ENCODE results near the gene PKIG. TPM values are rescaled to one million over a fixed set of nuclear protein-coding genes. Genes with fewer than 3 reads are reported as not detected.

Gene PKIG
- total and polyA plus RNA-seq, 9 of the 15 experiments (the other 6 are each of a cell fraction or from before 2014, with no cell fraction given), result 0.13 to 7.0 (median 4.7) TPM

DNA sequence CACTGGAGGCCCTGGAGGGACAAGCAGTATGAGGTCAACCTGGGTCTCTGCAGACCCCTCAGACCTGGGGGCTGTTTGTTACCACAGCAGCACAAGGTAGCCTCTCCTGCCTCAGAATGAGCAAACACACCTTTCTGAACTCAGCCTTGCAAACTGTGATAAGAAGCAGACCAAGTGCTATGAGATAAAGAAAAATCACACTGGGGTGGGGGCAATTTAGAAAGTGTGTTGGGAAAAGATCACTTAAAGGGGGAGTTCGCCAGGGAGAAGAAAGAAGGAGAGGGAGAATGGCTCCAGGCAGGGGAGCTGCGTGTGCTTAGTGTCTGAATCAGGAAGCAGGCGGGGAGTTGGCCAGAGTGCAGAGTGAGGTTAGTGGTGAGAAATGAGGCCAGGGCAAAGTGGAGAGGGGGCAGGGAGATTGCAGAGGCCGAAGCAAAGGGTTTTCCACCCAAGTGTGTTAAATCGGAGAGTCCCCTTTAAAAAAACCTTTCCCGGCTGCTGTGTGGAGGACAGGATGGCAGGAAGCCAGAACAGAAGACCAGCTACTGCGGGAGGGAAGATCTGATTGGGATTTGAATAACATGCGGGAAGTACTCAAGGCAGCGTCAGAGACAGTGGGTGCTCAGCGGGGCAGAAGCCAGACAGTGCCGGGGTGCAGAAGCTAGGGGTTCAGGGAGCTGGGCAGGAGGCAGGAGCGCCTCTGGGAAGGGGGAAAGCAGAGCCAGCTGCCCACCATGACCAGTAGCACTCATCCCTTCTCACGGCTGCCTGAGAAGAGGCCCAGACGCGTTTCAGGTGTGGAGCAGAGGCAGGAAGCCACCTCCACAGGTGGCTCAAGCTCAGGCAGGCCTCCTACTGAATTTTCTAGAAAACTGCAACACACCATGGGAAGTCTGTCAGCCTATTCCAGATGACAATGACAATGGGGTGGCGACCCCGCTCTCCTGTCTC is 60.1 kb downstream of the PKIG start (continued):
- TF ChIP-seq, protein P1, sequence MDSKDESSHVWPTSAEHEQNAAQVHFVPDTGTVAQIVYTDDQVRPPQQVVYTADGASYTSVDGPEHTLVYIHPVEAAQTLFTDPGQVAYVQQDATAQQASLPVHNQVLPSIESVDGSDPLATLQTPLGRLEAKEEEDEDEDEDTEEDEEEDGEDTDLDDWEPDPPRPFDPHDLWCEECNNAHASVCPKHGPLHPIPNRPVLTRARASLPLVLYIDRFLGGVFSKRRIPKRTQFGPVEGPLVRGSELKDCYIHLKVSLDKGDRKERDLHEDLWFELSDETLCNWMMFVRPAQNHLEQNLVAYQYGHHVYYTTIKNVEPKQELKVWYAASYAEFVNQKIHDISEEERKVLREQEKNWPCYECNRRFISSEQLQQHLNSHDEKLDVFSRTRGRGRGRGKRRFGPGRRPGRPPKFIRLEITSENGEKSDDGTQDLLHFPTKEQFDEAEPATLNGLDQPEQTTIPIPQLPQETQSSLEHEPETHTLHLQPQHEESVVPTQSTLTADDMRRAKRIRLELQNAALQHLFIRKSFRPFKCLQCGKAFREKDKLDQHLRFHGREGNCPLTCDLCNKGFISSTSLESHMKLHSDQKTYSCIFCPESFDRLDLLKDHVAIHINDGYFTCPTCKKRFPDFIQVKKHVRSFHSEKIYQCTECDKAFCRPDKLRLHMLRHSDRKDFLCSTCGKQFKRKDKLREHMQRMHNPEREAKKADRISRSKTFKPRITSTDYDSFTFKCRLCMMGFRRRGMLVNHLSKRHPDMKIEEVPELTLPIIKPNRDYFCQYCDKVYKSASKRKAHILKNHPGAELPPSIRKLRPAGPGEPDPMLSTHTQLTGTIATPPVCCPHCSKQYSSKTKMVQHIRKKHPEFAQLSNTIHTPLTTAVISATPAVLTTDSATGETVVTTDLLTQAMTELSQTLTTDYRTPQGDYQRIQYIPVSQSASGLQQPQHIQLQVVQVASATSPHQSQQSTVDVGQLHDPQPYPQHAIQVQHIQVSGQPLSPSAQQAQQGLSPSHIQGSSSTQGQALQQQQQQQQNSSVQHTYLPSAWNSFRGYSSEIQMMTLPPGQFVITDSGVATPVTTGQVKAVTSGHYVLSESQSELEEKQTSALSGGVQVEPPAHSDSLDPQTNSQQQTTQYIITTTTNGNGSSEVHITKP (IDR thresholded peaks at IDR 0.05; ENCODE audit: partially characterized antibody), result peak; percentile 72
- TF ChIP-seq KDM1A (IDR thresholded peaks at IDR 0.05) (0 out of 4 replicates have a peak, but pooled peaks of 1 of the 2 experiments have one; percentile 12), KLF16 (IDR thresholded peaks at IDR 0.05) (0 out of 2 replicates have a peak, but pooled peaks have one; percentile 9), ATF7 (IDR thresholded peaks at IDR 0.05) (0 out of 2 replicates have a peak, but pooled peaks have one; percentile 19)

DNA sequence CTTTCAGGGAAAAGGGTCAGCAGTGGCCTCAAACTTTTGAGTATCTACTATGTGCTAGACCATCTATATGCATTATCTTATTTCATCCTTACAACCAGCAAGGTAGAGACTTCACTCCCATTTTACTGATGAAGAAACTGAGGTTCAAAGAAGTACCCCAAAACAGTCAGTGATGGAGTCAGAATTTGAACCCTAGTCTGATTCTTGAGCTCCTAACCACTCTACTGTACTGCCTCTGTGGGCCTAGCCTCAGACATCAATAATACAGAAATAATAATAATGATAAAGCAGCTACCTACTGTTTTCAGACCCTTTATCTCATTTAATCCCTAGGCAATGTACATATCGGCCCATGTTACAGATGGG is 60.8 kb downstream of the PKIG start:
- WGBS (ENCODE audit: insufficient coverage, low coverage, missing lambda C conversion rate), result 69% methylated on average over 1 of the region's 1 CpG
- H3K9ac ChIP-seq (ENCODE audit: insufficient read depth in 1 of 2, low read depth in 2 of 2, low read length in 2 of 2), result 0 out of 4 replicates have a peak overlapping the region, but pooled peaks of 1 of the 2 experiments have one; percentile 32
- in situ Hi-C loops (cut with MboI), result no loop called here
- H4K20me1 ChIP-seq (replicated peaks; ENCODE audit: control insufficient read depth, insufficient read depth, low read length), result no peaks in the 10 kb centered on the region; the same call in 1 of the 2 replicates
- ATAC-seq (no peak), FAIRE-seq (no peak), DNase-seq (ENCODE audit: extremely low read depth in 1 of 4, low spot score in 3 of 4) (no peak)
- intact Hi-C loops (cut with micrococcal nuclease), result no loop called here
- ChIA-PET POLR2A (no interaction called here), CTCF (ENCODE audit: low intra/inter-chr PET ratio) (no interaction called here)
- no peak overlapping the region for H3K4me3 ChIP-seq
- no TSS peak for BruUV-seq (replicated peaks)
- H3K9me1 ChIP-seq (ENCODE audit: control insufficient read depth, insufficient read depth, low read length), result no peaks in the 10 kb centered on the region
- TF ChIP-seq, protein P2, sequence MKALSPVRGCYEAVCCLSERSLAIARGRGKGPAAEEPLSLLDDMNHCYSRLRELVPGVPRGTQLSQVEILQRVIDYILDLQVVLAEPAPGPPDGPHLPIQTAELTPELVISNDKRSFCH (CRISPR knock-in tag; IDR thresholded peaks at IDR 0.05), result no peak
- TF ChIP-seq, protein P2 (tag; IDR thresholded peaks at IDR 0.05), result no peak
- TF ChIP-seq CREBBP (IDR thresholded peaks at IDR 0.05; ENCODE audit: low read depth, low read length) (no peak), ADNP (tag; IDR thresholded peaks at IDR 0.05) (peak; percentile 29; the same call in 1 of the 2 replicates), MTA1 (IDR thresholded peaks at IDR 0.05; ENCODE audit: borderline replicate concordance) (no peak), RBM25 (IDR thresholded peaks at IDR 0.05; ENCODE audit: low read depth, low read length, severe bottlenecking) (peak; percentile 85), KLF1 (tag; IDR thresholded peaks at IDR 0.05) (no peak), BCOR (IDR thresholded peaks at IDR 0.05) (peak; percentile 44), TARDBP (IDR thresholded peaks at IDR 0.05) (no peak)
- TF ChIP-seq, protein P3, sequence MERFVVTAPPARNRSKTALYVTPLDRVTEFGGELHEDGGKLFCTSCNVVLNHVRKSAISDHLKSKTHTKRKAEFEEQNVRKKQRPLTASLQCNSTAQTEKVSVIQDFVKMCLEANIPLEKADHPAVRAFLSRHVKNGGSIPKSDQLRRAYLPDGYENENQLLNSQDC (CRISPR knock-in tag; IDR thresholded peaks at IDR 0.05), result no peak
- H3K9me3 ChIP-seq (replicated peaks; ENCODE audit: control insufficient read depth, insufficient read depth, low read depth, low read length), result no peaks in the 10 kb centered on the region
- peaks cover 12 to 16% of the 10 kb centered on the region in 2 experiments for H3K4me1 ChIP-seq (replicated peaks in 1 of 2; ENCODE audit: control insufficient read depth in 2 of 2, insufficient read depth in 2 of 2, low read length in 2 of 2)
- H3K79me2 ChIP-seq (ENCODE audit: control insufficient read depth, insufficient read depth, low read length), result no peaks in the 10 kb centered on the region
- H3K4me2 ChIP-seq (ENCODE audit: insufficient read depth, low read length), result no peak overlapping the region
- no peak overlapping the region for H2AFZ ChIP-seq (ENCODE audit: low read depth, low read length)
- no peak overlapping the region for H3K27ac ChIP-seq (ENCODE audit: extremely low read depth, low read depth, low read length)
- H3K27me3 ChIP-seq (ENCODE audit: control insufficient read depth in 2 of 2, insufficient read depth in 2 of 2, low read length in 2 of 2), result peaks cover 2 to 5% of the 10 kb centered on the region in 2 experiments; a peak in 1 of 5 replicates
- no peaks in the 10 kb centered on the region for H3K36me3 ChIP-seq (ENCODE audit: control insufficient read depth, insufficient read depth, low read length)

Data from K562 (cell line).